ENCODE data around the gene FAM117A. TPM values are rescaled to one million over a fixed set of nuclear protein-coding genes. Genes with fewer than 3 reads are reported as not detected.
A peak's percentile ranks its signal among the peaks of the same experiment; 100 is the strongest.
"Not testable (repeated sequence)": the region's sequence is repeated elsewhere in the genome, so short reads cannot be mapped to it uniquely, and the experiment has no call there.

FAM117A gene
- polyA plus RNA-seq, 3 donors = 17.1 to 19.2 (median 19.1) TPM

- DNase-seq (ENCODE audit: extremely low read depth in 1 of 11, low read depth in 9 of 11, low spot score in 4 of 11) = no peak
Observed at GRCh38 chr17:49694847-49695697, 68.9 kb downstream of the FAM117A start.

GRCh38 chr17:49692751-49693150 lies 71.2 kb downstream of the FAM117A start:
- no peak for DNase-seq (ENCODE audit: extremely low read depth in 1 of 11, low read depth in 9 of 11, low spot score in 4 of 11)

GRCh38 chr17:49691677-49692191 lies 72.2 kb downstream of the FAM117A start:
- DNase-seq (ENCODE audit: extremely low read depth in 1 of 11, low read depth in 9 of 11, low spot score in 4 of 11) = no peak

GRCh38 chr17:49691086-49691676 lies 72.8 kb downstream of the FAM117A start:
- DNase-seq (ENCODE audit: extremely low read depth in 1 of 11, low read depth in 9 of 11, low spot score in 4 of 11) = no peak

- no peak for DNase-seq (ENCODE audit: extremely low read depth in 1 of 11, low read depth in 9 of 11, low spot score in 4 of 11)
Observed at GRCh38 chr17:49690256-49690655, 73.7 kb downstream of the FAM117A start.

- no peak for DNase-seq (ENCODE audit: extremely low read depth in 1 of 11, low read depth in 9 of 11, low spot score in 4 of 11)
Observed at GRCh38 chr17:49688848-49689247, 75.1 kb downstream of the FAM117A start.

- DNase-seq (ENCODE audit: extremely low read depth in 1 of 11, low read depth in 9 of 11, low spot score in 4 of 11) = peak in 1 of 11 donors; percentile 17
Observed at GRCh38 chr17:49687878-49688491, 75.9 kb downstream of the FAM117A start.

GRCh38 chr17:49681106-49681979 lies 82.6 kb downstream of the FAM117A start:
- DNase-seq (ENCODE audit: extremely low read depth in 1 of 11, low read depth in 9 of 11, low spot score in 4 of 11) = no peak

GRCh38 chr17:49680314-49680713 lies 83.6 kb downstream of the FAM117A start:
- DNase-seq (ENCODE audit: extremely low read depth in 1 of 11, low read depth in 9 of 11, low spot score in 4 of 11) = no peak

- DNase-seq (ENCODE audit: extremely low read depth in 1 of 11, low read depth in 9 of 11, low spot score in 4 of 11) = peak; percentile 96 to 99 (median 99)
Observed at GRCh38 chr17:49677933-49678847, 85.7 kb downstream of the FAM117A start, which contains the start of gene SPOP. Gene SPOP, minus strand, starts transcription at chr17:49678097. Its CDS starts 55,287 bp downstream, at chr17:49622810.

- DNase-seq (ENCODE audit: extremely low read depth in 1 of 11, low read depth in 9 of 11, low spot score in 4 of 11) = peak; percentile 91 to 95 (median 93)
Observed at GRCh38 chr17:49677134-49677932, 86.6 kb downstream of the FAM117A start.

- DNase-seq (ENCODE audit: extremely low read depth in 1 of 11, low read depth in 9 of 11, low spot score in 4 of 11) = no peak
Observed at GRCh38 chr17:49676276-49676868, 87.6 kb downstream of the FAM117A start.

- DNase-seq (ENCODE audit: extremely low read depth in 1 of 11, low read depth in 9 of 11, low spot score in 4 of 11) = no peak
Observed at GRCh38 chr17:49674507-49674906, 89.4 kb downstream of the FAM117A start.

GRCh38 chr17:49673679-49674078 lies 90.3 kb downstream of the FAM117A start:
- DNase-seq (ENCODE audit: extremely low read depth in 1 of 11, low read depth in 9 of 11, low spot score in 4 of 11) = not testable (repeated sequence)

- DNase-seq (ENCODE audit: extremely low read depth in 1 of 11, low read depth in 9 of 11, low spot score in 4 of 11) = no peak
Observed at GRCh38 chr17:49670641-49671040, 93.3 kb downstream of the FAM117A start.

- no peak for DNase-seq (ENCODE audit: extremely low read depth in 1 of 11, low read depth in 9 of 11, low spot score in 4 of 11)
Observed at GRCh38 chr17:49670002-49670401, 93.9 kb downstream of the FAM117A start.

GRCh38 chr17:49667854-49668253 lies 96.1 kb downstream of the FAM117A start:
- no peak for DNase-seq (ENCODE audit: extremely low read depth in 1 of 11, low read depth in 9 of 11, low spot score in 4 of 11)
